GM21619 (cell line): ENCODE data around the gene SMTNL1.

ENCODE experiments used
- ATAC-seq: cut with Tn5 transposase; IDR thresholded peaks from one replicate; pipeline ENCODE4 v1.9.1; 2021; ENCODE audit not compliant: unreplicated experiment

SMTNL1 gene

GRCh38 chr11:57536947-57537619 is at the start of gene SMTNL1:
SMTNL1 (plus strand) TSS chr11:57537595; CDS start chr11:57542643, 5,048 bp downstream.
- ATAC-seq: no peak

GRCh38 chr11:57487920-57488659 is 49.3 kb upstream of the SMTNL1 start:
- ATAC-seq: no peak

- ATAC-seq: no peak
Measured at GRCh38 chr11:57490456-57491248, 46.7 kb upstream of the SMTNL1 start.

- ATAC-seq: no peak
Measured at GRCh38 chr11:57491371-57492061, 45.9 kb upstream of the SMTNL1 start.

GRCh38 chr11:57493507-57494503 is 43.6 kb upstream of the SMTNL1 start:
- ATAC-seq: peak; percentile 72

GRCh38 chr11:57496109-57496820 is 41.1 kb upstream of the SMTNL1 start:
- ATAC-seq: no peak

- no peak for ATAC-seq
Measured at GRCh38 chr11:57497303-57498247, 39.8 kb upstream of the SMTNL1 start.

GRCh38 chr11:57498540-57498939 is 38.9 kb upstream of the SMTNL1 start:
- no peak for ATAC-seq

- peak; percentile 98 for ATAC-seq
Measured at GRCh38 chr11:57499413-57499982, 37.9 kb upstream of the SMTNL1 start.

- no peak for ATAC-seq
Measured at GRCh38 chr11:57499983-57500461, 37.4 kb upstream of the SMTNL1 start.

GRCh38 chr11:57500515-57500914 is 36.9 kb upstream of the SMTNL1 start:
- ATAC-seq: no peak

GRCh38 chr11:57500926-57501325 is 36.5 kb upstream of the SMTNL1 start:
- no peak for ATAC-seq

GRCh38 chr11:57501953-57502352 is 35.4 kb upstream of the SMTNL1 start:
- ATAC-seq: no peak

GRCh38 chr11:57502376-57502775 is 35.0 kb upstream of the SMTNL1 start:
- no peak for ATAC-seq

- no peak for ATAC-seq
Measured at GRCh38 chr11:57502870-57503269, 34.5 kb upstream of the SMTNL1 start.

- no peak for ATAC-seq
Measured at GRCh38 chr11:57504511-57504910, 32.9 kb upstream of the SMTNL1 start.

- no peak for ATAC-seq
Measured at GRCh38 chr11:57506522-57506921, 30.9 kb upstream of the SMTNL1 start.
